Activated CD8-positive, alpha-beta T cell treated with anti-CD3 and anti-CD28 coated beads, Interleukin-2, amount 10 ng/mL, durations not matched to agents 7 days and 5 days (primary cell): ENCODE results near the gene REEP1. TPM values are rescaled to one million over a fixed set of nuclear protein-coding genes. Genes with fewer than 3 reads are reported as not detected.

ENCODE experiments used
- ATAC-seq: fragments of 150-1000 bp; cut with Tn5 transposase; one replicate; pipeline ENCODE4 v1.10.0; 2021; ENCODE audit warnings: moderate library complexity
- CTCF ChIA-PET: fragments of 350-600 bp; sonication (Branson Sonifier 250); formaldehyde crosslinking; loops from one replicate; lab custom pipeline; 2021; ENCODE audit warnings: antibody characterized with exemption; lab: Charles Lee
- POLR2A ChIA-PET: fragments of 350-600 bp; sonication (Branson Sonifier 250); formaldehyde crosslinking; loops from one replicate; lab custom pipeline; 2021; ENCODE audit warnings: antibody characterized with exemption; lab: Charles Lee
- DNase-seq: peaks from one replicate; pipeline ENCODE4 v3.0.0-alpha.2; 2020
- H3K27ac Mint-ChIP-seq: one replicate; pipeline ENCODE4 v1.8.0; 2021; ENCODE audit warnings: mild to moderate bottlenecking, mixed read lengths
- H3K27me3 Mint-ChIP-seq: one replicate; pipeline ENCODE4 v1.8.0; 2021; ENCODE audit warnings: low read depth, mixed read lengths
- H3K36me3 Mint-ChIP-seq: one replicate; pipeline ENCODE4 v1.8.0; 2021; ENCODE audit warnings: low read depth, mixed read lengths
- H3K4me1 Mint-ChIP-seq: one replicate; pipeline ENCODE4 v1.8.0; 2021; ENCODE audit warnings: low read depth, mixed read lengths
- H3K4me3 Mint-ChIP-seq: one replicate; pipeline ENCODE4 v1.8.0; 2021; ENCODE audit warnings: mild to moderate bottlenecking, mixed read lengths
- H3K9me3 Mint-ChIP-seq: one replicate; pipeline ENCODE4 v1.8.0; 2022; ENCODE audit warnings: mixed read lengths; ENCODE audit not compliant: insufficient read depth
- total RNA-seq, 2 experiments: library from RNA; stranded (reverse); gene quantifications; one replicate each; pipeline ENCODE4 v1.2.3, GENCODE V29; 2021

The REEP1 gene
- total RNA-seq, 2 experiments from 2014 or later: 0.21 TPM; not detected in 1

DNA sequence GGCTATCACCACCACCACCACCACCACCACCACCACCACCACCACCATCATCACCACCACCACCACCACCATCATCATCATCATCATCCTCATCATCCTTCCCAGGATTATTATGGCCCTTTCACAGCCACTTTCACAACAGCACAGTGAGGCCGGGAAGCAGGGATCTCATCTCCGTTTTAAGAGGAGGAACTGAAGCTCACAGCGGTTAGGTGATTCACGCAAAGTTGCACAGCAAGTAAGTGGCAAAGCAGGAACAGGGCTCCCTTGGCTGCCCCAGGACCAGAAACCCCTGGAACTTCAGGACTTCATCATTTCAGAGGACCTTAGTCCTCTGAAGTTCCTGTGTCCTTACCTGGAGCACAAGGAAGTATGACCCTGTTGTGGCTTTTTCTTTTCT is 111.4 kb downstream of the REEP1 start:
- ChIA-PET POLR2A (interaction anchor here (1.0 to 2.3 kb wide), 2 partner anchors 26 to 215 kb away, joined by 3 to 9 read pairs; partner anchors contain the start of genes KDM3A and MRPL35), CTCF (interaction anchor here (1.0 to 1.6 kb wide), 4 partner anchors 11 to 25 kb away, joined by 3 to 9 read pairs (median 3); no protein-coding TSS in a partner anchor)
- Mint-ChIP-seq H3K4me3 (no peak overlapping the region), H3K27me3 (no peaks in the 10 kb centered on the region), H3K9me3 (no peaks in the 10 kb centered on the region), H3K36me3 (no peaks in the 10 kb centered on the region), H3K27ac (peak overlapping the region; percentile 87), H3K4me1 (peaks cover 20% of the 10 kb centered on the region)
- no peak for DNase-seq
- no peak for ATAC-seq

DNA sequence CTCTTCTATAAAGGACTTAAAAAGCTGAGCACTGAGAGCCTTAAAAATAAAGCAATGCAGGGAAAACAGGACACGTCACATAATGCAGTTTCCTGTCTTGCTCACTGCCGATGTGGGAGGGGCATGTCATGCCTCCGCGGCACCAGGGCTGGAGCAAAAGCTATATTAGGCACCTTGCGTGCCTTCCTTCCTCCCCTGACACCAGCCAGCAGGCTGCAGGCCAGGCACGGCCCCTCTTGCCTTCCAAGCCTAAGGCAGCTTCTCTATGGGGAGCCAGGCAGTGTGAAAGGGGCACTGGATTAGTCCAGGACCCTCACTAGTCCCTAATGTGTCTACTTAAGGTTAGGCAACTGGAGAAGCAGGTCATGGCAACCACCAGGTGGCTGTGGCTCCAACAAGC is 111.8 kb downstream of the REEP1 start:
- Mint-ChIP-seq H3K4me3 (no peak overlapping the region), H3K4me1 (peaks cover 23% of the 10 kb centered on the region), H3K9me3 (no peaks in the 10 kb centered on the region), H3K36me3 (no peaks in the 10 kb centered on the region), H3K27ac (peak overlapping the region; percentile 87), H3K27me3 (no peaks in the 10 kb centered on the region)
- DNase-seq: peak; percentile 79
- ChIA-PET CTCF (interaction anchor here (0.7 to 1.6 kb wide), 6 partner anchors 10 to 147 kb away, joined by 3 to 9 read pairs (median 3); partner anchors contain the start of gene MRPL35), POLR2A (interaction anchor here (1.0 to 2.3 kb wide), 2 partner anchors 26 to 216 kb away, joined by 3 to 9 read pairs; partner anchors contain the start of genes KDM3A and MRPL35)
- peak; percentile 87 for ATAC-seq

DNA sequence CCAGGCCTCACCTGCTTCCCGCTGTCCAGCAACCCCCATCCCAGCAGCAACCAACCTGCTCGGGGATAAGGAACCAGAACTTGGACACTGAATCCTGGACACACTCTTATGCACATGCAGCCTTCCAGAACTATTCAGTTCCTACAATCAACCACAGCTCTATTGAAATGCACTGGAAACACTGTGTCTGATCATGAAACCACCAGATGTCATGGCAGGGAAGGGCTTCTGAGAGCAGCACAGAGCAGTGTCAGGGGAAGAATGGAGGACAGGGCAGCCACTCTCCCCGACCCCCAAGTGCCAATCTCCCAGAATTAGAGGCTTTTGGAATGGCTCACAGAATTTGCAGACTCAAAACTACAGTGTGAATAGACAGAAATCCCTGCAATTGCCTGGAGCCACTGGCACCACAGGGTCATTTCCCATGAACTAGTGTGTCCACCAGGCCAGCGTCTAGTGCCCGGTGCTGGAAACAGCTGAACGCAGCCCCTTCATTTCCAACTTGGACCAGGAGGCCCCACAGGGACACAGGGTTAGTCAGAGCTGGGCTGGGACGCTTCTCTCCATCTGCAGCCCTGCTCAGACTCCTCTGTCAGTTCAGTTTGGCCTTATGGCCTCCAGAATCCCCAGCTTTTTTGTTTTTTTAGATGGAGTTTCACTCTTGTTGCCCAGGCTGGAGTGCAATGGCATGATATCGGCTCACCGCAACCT is 112.6 kb downstream of the REEP1 start:
- ChIA-PET POLR2A (interaction anchor here (1.0 to 2.3 kb wide), 2 partner anchors 25 to 217 kb away, joined by 3 to 9 read pairs; partner anchors contain the start of genes KDM3A and MRPL35), CTCF (interaction anchor here (0.7 to 1.6 kb wide), 6 partner anchors 9 to 148 kb away, joined by 3 to 9 read pairs (median 3); partner anchors contain the start of gene MRPL35)
- H3K27me3 Mint-ChIP-seq: no peaks in the 10 kb centered on the region
- ATAC-seq (no peak), DNase-seq (no peak)
- H3K36me3 Mint-ChIP-seq: no peaks in the 10 kb centered on the region
- no peak overlapping the region for H3K4me3 Mint-ChIP-seq
- H3K4me1 Mint-ChIP-seq: peaks cover 23% of the 10 kb centered on the region
- H3K27ac Mint-ChIP-seq: peak overlapping the region; percentile 87
- H3K9me3 Mint-ChIP-seq: no peaks in the 10 kb centered on the region

GRCh38 chr2:86223927-86224560 is 113.4 kb downstream of the REEP1 start:
- DNase-seq (no peak), ATAC-seq (no peak)
- H3K9me3 Mint-ChIP-seq: no peaks in the 10 kb centered on the region
- H3K27ac Mint-ChIP-seq: peak overlapping the region; percentile 87
- CTCF ChIA-PET: interaction anchor here (1.5 kb wide), 1 partner anchor 24 kb away, joined by 4 read pairs; the partner anchor contains the start of gene MRPL35
- peaks cover 24% of the 10 kb centered on the region for H3K4me1 Mint-ChIP-seq
- POLR2A ChIA-PET: interaction anchor here (2.3 kb wide), 1 partner anchor 217 kb away, joined by 9 read pairs; the partner anchor contains the start of gene KDM3A
- no peaks in the 10 kb centered on the region for H3K27me3 Mint-ChIP-seq
- H3K36me3 Mint-ChIP-seq: no peaks in the 10 kb centered on the region
- H3K4me3 Mint-ChIP-seq: no peak overlapping the region

GRCh38 chr2:86223140-86223926 is 114.1 kb downstream of the REEP1 start:
- DNase-seq: no peak
- H3K27ac Mint-ChIP-seq: no peak overlapping the region
- ChIA-PET POLR2A (interaction anchor here (2.3 kb wide), 1 partner anchor 218 kb away, joined by 9 read pairs; the partner anchor contains the start of gene KDM3A), CTCF (no interaction called here)
- peaks cover under 1% of the 10 kb centered on the region for H3K36me3 Mint-ChIP-seq
- no peaks in the 10 kb centered on the region for H3K9me3 Mint-ChIP-seq
- no peak overlapping the region for H3K4me3 Mint-ChIP-seq
- peaks cover 31% of the 10 kb centered on the region for H3K4me1 Mint-ChIP-seq
- H3K27me3 Mint-ChIP-seq: no peaks in the 10 kb centered on the region
- ATAC-seq: no peak

DNA sequence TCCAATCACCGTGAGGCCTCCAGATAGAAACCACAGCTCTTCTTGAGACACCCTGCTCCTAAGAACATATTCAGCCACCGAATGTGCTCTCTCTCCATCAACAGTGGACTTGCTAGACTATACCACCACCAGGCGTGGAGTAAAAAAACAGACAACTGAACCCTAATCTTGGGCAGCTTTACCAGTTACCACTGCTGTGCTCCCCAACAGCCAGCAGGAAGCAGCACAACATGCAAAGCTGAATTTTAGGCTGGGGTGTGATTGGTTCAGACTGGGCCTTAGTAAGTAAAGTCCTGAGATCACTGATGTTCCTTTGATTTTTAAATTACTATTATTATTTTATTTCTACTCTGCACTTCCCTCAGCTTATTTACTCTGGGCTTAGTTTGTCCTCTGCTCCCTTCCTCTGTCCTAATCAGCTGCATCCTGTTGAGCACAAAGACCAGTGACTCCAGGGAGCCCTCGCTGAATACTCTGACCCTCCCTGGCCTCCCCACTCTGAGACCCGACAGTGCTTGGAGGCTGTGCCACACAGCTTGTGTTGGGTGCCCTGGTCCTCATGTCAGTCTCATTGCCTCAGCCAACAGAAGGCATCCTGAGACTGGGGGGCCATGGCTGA is 116.3 kb downstream of the REEP1 start:
- ChIA-PET POLR2A (interaction anchor here (1.2 to 2.1 kb wide), 2 partner anchors 26 to 220 kb away, joined by 7 to 11 read pairs; partner anchors contain the start of genes IMMT and KDM3A), CTCF (interaction anchor here (0.6 to 2.7 kb wide), 55 partner anchors 8 to 533 kb away, joined by 3 to 14 read pairs (median 4); partner anchors contain the start of genes IMMT, KDM3A, MRPL35 and REEP1)
- DNase-seq (peak; percentile 77), ATAC-seq (peak; percentile 68)
- Mint-ChIP-seq H3K27me3 (no peaks in the 10 kb centered on the region), H3K4me1 (peaks cover 46% of the 10 kb centered on the region), H3K9me3 (peaks cover 6% of the 10 kb centered on the region), H3K36me3 (peaks cover 7% of the 10 kb centered on the region), H3K4me3 (no peak overlapping the region), H3K27ac (peak overlapping the region; percentile 39)

DNA sequence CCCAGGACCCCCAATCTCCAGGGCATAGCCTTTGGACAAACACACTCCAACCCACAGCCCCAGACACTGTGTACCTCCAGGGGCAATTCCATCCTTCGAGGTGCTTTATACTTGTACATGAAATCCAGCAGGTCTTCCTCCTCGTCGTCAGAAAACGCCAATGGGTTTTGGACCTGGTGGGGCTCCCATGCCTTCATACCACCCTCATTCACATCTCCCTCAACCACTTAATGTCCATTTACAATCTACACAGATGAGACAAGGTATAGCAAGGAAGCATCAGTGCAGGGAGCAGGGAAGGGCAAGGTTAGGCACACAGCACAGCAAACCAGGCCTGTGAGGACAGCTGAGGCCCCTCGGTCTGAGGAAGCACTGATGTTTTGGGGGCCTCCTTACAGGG is 117.5 kb downstream of the REEP1 start:
- Mint-ChIP-seq H3K36me3 (peaks cover 7% of the 10 kb centered on the region), H3K27ac (no peak overlapping the region), H3K9me3 (peaks cover 6% of the 10 kb centered on the region), H3K4me1 (peaks cover 35% of the 10 kb centered on the region), H3K4me3 (no peak overlapping the region), H3K27me3 (no peaks in the 10 kb centered on the region)
- no peak for ATAC-seq
- DNase-seq: no peak
- ChIA-PET CTCF (interaction anchor here (1.1 to 2.7 kb wide), 10 partner anchors 13 to 259 kb away, joined by 3 to 14 read pairs (median 7); no protein-coding TSS in a partner anchor), POLR2A (interaction anchor here (2.1 kb wide), 1 partner anchor 25 kb away, joined by 7 read pairs; the partner anchor contains the start of gene IMMT)

GRCh38 chr2:86218124-86218523 is 119.3 kb downstream of the REEP1 start:
- peaks cover 6% of the 10 kb centered on the region for H3K9me3 Mint-ChIP-seq
- peak; percentile 32 for DNase-seq
- ATAC-seq: no peak
- CTCF ChIA-PET: no interaction called here
- H3K4me1 Mint-ChIP-seq: peaks cover 32% of the 10 kb centered on the region
- H3K27ac Mint-ChIP-seq: peak overlapping the region; percentile 50
- H3K27me3 Mint-ChIP-seq: no peaks in the 10 kb centered on the region
- H3K4me3 Mint-ChIP-seq: no peak overlapping the region
- H3K36me3 Mint-ChIP-seq: peaks cover 17% of the 10 kb centered on the region
- POLR2A ChIA-PET: no interaction called here

- no peaks in the 10 kb centered on the region for H3K27me3 Mint-ChIP-seq
- ChIA-PET POLR2A (interaction anchor here (1.3 to 1.5 kb wide), 3 partner anchors 10 to 224 kb away, joined by 3 to 5 read pairs (median 4); partner anchors contain the start of genes KDM3A and MRPL35), CTCF (no interaction called here)
- no peak overlapping the region for H3K4me3 Mint-ChIP-seq
- H3K36me3 Mint-ChIP-seq: peaks cover 25% of the 10 kb centered on the region
- H3K9me3 Mint-ChIP-seq: peaks cover 6% of the 10 kb centered on the region
- H3K4me1 Mint-ChIP-seq: peaks cover 32% of the 10 kb centered on the region
- DNase-seq (no peak), ATAC-seq (no peak)
- H3K27ac Mint-ChIP-seq: no peak overlapping the region
Measured at GRCh38 chr2:86216575-86217555, 120.6 kb downstream of the REEP1 start.

- ChIA-PET CTCF (interaction anchor here (1.5 kb wide), 1 partner anchor 10 kb away, joined by 3 read pairs; no protein-coding TSS in a partner anchor), POLR2A (no interaction called here)
- no peak overlapping the region for H3K27ac Mint-ChIP-seq
- no peak for DNase-seq
- H3K4me3 Mint-ChIP-seq: no peak overlapping the region
- H3K4me1 Mint-ChIP-seq: peaks cover 25% of the 10 kb centered on the region
- peaks cover 43% of the 10 kb centered on the region for H3K36me3 Mint-ChIP-seq
- H3K9me3 Mint-ChIP-seq: peaks cover 6% of the 10 kb centered on the region
- no peak for ATAC-seq
- H3K27me3 Mint-ChIP-seq: no peaks in the 10 kb centered on the region
Measured at GRCh38 chr2:86214503-86214832, 123.0 kb downstream of the REEP1 start.
